Epithelial cell of umbilical artery (primary cell): ENCODE data around the gene RHAG. TPM values are rescaled to one million over a fixed set of nuclear protein-coding genes. Genes with fewer than 3 reads are reported as not detected.

Experiments used
- total RNA-seq: library from RNA; depleted of rRNA; stranded (reverse); fragments of >200 nt; gene quantifications from 2 replicates; pipeline ENCODE4 v1.2.3, GENCODE V29; 2014

RHAG gene
- not detected in 2 replicates for total RNA-seq

DNA sequence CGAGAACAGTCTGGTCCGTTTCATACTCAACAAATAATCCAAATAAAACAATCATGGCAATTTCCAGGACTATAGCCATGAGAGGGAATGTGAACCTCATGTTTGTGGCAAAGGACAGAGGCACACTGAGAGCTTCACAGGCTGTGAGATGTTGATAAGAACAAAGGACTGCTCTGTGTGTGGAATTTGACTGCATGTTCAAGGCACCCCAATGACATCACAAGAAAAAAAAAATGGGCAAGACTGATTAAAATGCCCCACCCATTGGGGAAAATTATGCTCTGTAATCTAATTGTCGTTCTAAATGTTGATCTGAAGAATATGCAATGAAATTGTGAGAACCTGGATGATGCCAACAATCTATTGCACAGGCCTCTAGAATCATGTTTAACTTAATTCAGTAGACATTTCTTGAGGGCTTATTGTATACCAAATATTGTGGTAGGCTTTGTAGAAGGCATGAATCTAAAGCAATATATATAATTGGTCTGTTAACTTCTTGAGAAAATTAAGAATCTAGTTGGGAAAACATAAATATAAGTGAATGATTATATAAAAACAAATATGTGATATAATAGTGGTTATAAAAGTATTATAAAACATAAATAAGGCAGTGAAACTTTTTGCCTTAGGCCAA is at the start of gene RHAG:
RHAG (minus strand) TSS at position 127 of the 637 bp plus-strand sequence; CDS start at position 100, 27 bp downstream.

Other genes starting within 250 kb of the RHAG start
- 17.2 and 17.5 TPM in 2 replicates for gene MMUT, start 173.6 kb downstream of the RHAG start, total RNA-seq
- 6.4 and 6.5 TPM in 2 replicates for gene CENPQ, start 173.5 kb downstream of the RHAG start, total RNA-seq
- gene GLYATL3, start 136.9 kb downstream of the RHAG start, total RNA-seq = not detected in 2 replicates
- gene C6orf141, start 86.2 kb downstream of the RHAG start, total RNA-seq = 2.6 and 2.7 TPM in 2 replicates
- under 0.01 TPM in 1 of 2 replicates, not detected in the other for gene CRISP2, start 76.7 kb upstream of the RHAG start, total RNA-seq
- gene CRISP3, start 107.5 kb upstream of the RHAG start, total RNA-seq = not detected in 2 replicates
- gene PGK2, start 150.4 kb upstream of the RHAG start, total RNA-seq = not detected in 2 replicates
- not detected in 2 replicates for gene CRISP1, start 229.7 kb upstream of the RHAG start, total RNA-seq